PFSK-1 (cell line): Measurements from ENCODE around the gene GDPD3.

ENCODE experiments used
- FOXP2 ChIP-seq: optimal IDR thresholded peaks from 2 replicates; pipeline ENCODE3; 2011; ENCODE audit warnings: borderline replicate concordance, control low read depth, inconsistent platforms; ENCODE audit not compliant: insufficient read depth; ENCODE audit errors: extremely low read length, extremely low read depth
- POLR2AphosphoS5 ChIP-seq: IDR thresholded peaks from 2 replicates; pipeline ENCODE4 v1.6.1; 2012; ENCODE audit warnings: low read depth, mild to moderate bottlenecking, control low read depth, low read length, moderate library complexity
- SIN3A ChIP-seq: IDR thresholded peaks from 2 replicates; pipeline ENCODE4 v1.6.1; 2012; ENCODE audit warnings: mild to moderate bottlenecking, low read length, moderate library complexity, borderline replicate concordance; ENCODE audit not compliant: insufficient read depth
- TAF1 ChIP-seq: IDR thresholded peaks from 2 replicates; pipeline ENCODE4 v1.6.1; 2012; ENCODE audit warnings: low read length, control low read depth, borderline replicate concordance; ENCODE audit not compliant: insufficient read depth
- TF ChIP-seq, protein P1 (sequence below), 2 experiments: IDR thresholded peaks; 2 replicates each; pipeline versions ENCODE4 v1.6.1 to v1.8.0; 2011 to 2012; ENCODE audit warnings: low read depth in 2 of 2, low read length in 2 of 2, control low read depth in 1 of 2, inconsistent platforms in 1 of 2, mild to moderate bottlenecking in 1 of 2, moderate library complexity in 1 of 2; ENCODE audit not compliant: insufficient read depth in 1 of 2

Gene GDPD3

DNA sequence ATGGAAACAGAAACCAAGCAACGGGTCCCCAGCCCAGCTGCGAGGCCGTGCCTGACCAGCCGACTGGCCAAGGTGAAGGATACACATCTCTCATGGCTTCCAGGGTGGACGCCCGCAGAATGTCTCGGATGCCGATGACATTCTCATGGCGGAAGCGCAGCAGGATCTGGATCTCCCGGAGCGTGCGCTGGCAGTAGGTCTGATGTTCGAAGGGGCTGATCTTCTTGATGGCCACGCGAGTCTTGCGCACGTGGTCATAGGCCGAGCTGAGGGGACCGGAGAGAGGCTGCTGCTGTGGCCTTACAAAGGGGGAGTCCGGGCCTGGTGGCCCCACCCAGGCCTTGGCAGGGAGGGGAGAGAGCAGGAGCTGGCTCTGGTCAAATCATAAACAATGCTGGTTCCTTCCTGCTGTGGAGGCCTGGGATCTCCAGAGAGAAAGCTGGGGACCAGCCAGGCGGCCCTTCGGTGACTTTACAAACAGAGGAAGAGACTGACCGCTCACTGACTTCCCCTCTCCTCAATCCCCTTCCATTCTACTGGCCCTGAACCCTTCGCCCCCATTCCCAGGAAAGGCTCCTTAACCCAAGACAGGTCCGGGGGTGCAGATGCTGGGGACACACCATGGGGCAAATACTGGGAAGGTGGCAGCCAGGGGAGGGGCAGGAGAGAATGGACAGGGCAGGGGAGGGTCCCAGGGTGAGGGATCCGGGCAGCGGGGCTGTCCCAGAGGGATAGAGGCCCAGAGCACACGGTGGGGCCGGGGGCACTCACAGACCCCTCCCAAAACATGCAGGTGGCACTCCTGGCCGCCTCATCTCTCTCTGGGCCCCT lies 8.6 kb upstream of the GDPD3 start:
- TF ChIP-seq SIN3A: no peak
- TF ChIP-seq POLR2AphosphoS5: no peak
- TF ChIP-seq FOXP2: no peak
- TF ChIP-seq, protein P1, sequence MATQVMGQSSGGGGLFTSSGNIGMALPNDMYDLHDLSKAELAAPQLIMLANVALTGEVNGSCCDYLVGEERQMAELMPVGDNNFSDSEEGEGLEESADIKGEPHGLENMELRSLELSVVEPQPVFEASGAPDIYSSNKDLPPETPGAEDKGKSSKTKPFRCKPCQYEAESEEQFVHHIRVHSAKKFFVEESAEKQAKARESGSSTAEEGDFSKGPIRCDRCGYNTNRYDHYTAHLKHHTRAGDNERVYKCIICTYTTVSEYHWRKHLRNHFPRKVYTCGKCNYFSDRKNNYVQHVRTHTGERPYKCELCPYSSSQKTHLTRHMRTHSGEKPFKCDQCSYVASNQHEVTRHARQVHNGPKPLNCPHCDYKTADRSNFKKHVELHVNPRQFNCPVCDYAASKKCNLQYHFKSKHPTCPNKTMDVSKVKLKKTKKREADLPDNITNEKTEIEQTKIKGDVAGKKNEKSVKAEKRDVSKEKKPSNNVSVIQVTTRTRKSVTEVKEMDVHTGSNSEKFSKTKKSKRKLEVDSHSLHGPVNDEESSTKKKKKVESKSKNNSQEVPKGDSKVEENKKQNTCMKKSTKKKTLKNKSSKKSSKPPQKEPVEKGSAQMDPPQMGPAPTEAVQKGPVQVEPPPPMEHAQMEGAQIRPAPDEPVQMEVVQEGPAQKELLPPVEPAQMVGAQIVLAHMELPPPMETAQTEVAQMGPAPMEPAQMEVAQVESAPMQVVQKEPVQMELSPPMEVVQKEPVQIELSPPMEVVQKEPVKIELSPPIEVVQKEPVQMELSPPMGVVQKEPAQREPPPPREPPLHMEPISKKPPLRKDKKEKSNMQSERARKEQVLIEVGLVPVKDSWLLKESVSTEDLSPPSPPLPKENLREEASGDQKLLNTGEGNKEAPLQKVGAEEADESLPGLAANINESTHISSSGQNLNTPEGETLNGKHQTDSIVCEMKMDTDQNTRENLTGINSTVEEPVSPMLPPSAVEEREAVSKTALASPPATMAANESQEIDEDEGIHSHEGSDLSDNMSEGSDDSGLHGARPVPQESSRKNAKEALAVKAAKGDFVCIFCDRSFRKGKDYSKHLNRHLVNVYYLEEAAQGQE (IDR thresholded peaks at IDR 0.05; ENCODE audit: insufficient read depth in 1 of 2, low read depth in 2 of 2, low read length in 2 of 2): no peak
- TF ChIP-seq TAF1: no peak

DNA sequence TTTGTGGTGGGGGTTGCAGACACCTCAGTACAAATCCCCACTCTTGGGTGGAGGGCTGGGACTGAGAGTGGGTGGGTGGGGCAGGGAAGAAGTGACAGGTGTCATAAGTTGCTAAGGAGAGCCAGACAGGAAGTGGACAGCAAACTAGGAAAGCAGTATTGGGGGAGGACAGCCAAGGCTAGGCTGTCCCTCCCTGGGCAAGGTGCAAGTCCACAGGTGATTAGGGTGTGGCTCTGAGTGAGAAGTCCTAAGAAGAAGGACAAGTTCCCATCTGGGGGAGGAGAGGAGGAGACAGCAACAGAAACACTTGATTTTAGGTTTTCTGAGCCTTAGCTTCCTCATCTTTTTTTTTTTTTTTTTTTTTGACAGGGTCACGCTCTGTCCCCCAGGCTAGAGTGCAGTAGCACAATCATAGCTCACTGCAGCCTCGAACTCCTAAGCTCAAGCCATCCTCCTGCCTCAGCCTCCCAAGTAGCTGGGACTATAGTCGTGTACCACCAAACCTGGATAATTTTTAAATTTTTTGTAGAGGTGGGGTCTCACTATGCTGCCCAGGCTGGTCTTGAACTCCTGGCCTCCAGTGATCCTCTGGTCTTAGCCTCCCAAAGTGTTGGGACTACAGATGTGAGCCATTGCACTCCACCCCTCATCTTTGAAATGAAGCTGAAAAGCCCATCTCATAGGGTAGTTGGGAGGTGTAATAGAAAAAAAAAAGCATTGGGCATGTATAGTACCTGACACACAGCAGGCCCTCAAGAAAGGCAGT lies 7.2 kb upstream of the GDPD3 start:
- TF ChIP-seq TAF1 (no peak), FOXP2 (no peak), POLR2AphosphoS5 (no peak), SIN3A (no peak)
- TF ChIP-seq, protein P1 (IDR thresholded peaks at IDR 0.05; ENCODE audit: insufficient read depth in 1 of 2, low read depth in 2 of 2, low read length in 2 of 2): no peak

DNA sequence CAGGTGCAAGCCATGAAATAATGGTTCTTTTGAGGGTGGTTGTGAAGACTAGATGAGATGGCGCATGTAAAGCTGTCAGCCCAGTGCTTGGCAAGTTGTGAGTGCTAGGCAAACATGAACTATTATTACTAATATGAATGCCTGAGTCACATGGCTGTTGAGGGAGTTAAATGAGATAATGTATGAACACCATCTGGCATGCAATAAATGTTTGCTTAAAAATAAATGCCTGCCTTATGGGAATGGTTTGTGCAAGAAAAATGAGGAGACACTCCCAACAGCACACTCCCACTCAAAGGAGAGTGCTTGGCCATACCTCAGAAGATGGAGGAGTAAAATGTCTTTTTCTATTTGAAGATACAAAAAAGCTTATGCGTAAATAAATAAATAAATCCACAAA lies 6.1 kb upstream of the GDPD3 start:
- TF ChIP-seq SIN3A: no peak
- TF ChIP-seq FOXP2: no peak
- no peak for TF ChIP-seq TAF1
- TF ChIP-seq, protein P1 (IDR thresholded peaks at IDR 0.05; ENCODE audit: insufficient read depth in 1 of 2, low read depth in 2 of 2, low read length in 2 of 2): no peak
- no peak for TF ChIP-seq POLR2AphosphoS5

DNA sequence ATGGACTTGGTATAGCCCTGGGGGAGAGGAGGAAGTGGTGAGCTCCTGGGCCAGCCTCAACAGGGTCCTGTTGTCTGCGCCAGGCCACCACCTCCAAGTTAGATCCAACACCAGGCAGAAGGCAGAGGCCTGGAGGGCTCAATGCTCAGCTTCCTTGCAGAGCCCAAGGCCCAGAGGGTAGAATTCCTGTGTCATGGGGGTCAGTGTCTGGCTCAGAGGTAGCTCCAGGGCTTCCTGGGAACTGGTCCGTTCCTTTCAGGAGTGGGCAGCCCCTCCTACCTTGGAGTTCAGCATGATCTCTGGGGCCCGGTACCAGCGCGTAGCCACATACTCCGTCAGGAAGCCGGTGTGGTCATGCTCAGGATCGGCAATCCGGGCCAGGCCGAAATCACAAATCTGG lies 4.4 kb upstream of the GDPD3 start:
- TF ChIP-seq POLR2AphosphoS5: no peak
- TF ChIP-seq, protein P1 (IDR thresholded peaks at IDR 0.05; ENCODE audit: insufficient read depth in 1 of 2, low read depth in 2 of 2, low read length in 2 of 2): no peak
- no peak for TF ChIP-seq TAF1
- TF ChIP-seq SIN3A: no peak
- TF ChIP-seq FOXP2: no peak
